ENCODE results near the gene UBR4. TPM values are rescaled to one million over a fixed set of nuclear protein-coding genes. Genes with fewer than 3 reads are reported as not detected.
A peak's percentile ranks its signal among the peaks of the same experiment; 100 is the strongest.

UBR4 gene
- total RNA-seq, 3 donors from 2014 or later = 108 to 159 (median 128) TPM

- DNase-seq = no peak
- Histone ChIP-seq H3K36me3 (ENCODE audit: low read depth) (peaks cover 36% of the 10 kb centered on the region), H3K4me3 (no peak overlapping the region), H3K9me3 (no peaks in the 10 kb centered on the region), H3K4me1 (ENCODE audit: low read depth) (no peaks in the 10 kb centered on the region)
- no peak for ATAC-seq
- intact Hi-C loops (cut with DNase I, micrococcal nuclease) = no loop called here
- no peak for TF ChIP-seq CTCF (IDR thresholded peaks at IDR 0.05)
Measured at GRCh38 chr1:19109545-19109944, 100.5 kb downstream of the UBR4 start.

DNA sequence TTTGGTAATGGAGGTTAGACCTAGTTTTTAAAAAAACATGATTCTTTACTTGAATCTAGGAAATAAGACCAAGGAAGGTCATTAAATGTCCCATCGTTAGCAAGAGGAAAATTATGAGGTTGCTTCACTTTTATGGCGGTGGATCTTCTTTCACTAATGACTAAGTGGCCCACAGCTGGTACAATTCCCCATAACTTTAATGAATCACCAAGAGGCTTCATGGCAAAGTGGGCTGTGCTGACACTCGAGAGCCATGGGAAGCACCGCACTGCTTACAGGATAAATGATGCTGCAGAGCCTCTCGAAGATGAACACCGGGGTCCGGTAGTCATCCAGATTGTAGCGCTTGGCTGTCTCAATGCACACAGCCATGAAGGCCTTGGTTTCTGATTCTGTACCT, 108.8 kb downstream of the UBR4 start:
- ATAC-seq = no peak
- peaks cover 11% of the 10 kb centered on the region for H3K36me3 ChIP-seq (ENCODE audit: low read depth)
- no peak for TF ChIP-seq CTCF (IDR thresholded peaks at IDR 0.05)
- peaks cover 14% of the 10 kb centered on the region for H3K4me1 ChIP-seq (ENCODE audit: low read depth)
- H3K9me3 ChIP-seq = no peaks in the 10 kb centered on the region
- DNase-seq = no peak
- H3K4me3 ChIP-seq = no peak overlapping the region
- intact Hi-C loops (cut with DNase I, micrococcal nuclease) = no loop called here

DNA sequence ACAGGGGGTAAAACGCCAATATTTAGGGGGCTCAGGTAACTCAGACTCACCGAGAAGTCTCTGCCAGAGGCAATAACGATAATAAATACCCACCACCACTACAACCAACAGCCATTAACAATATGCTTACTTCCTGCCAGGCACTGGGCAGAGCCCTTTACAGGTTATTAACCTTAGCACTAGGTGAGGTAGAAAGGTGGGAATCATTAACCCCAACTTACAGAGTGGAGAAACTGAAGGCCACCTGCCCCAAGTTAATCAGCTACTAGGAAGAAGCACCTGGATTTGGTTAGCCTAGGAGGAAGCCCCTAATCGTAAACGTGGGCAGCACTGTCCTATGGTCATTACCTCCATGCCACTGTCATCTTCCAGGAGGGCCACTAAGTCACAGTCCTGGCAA, 110.0 kb downstream of the UBR4 start:
- no peak overlapping the region for H3K4me3 ChIP-seq
- peaks cover 14% of the 10 kb centered on the region for H3K4me1 ChIP-seq (ENCODE audit: low read depth)
- H3K9me3 ChIP-seq = no peaks in the 10 kb centered on the region
- intact Hi-C loops (cut with DNase I, micrococcal nuclease) = no loop called here
- DNase-seq (no peak), ATAC-seq (peak; percentile 89)
- peaks cover 4% of the 10 kb centered on the region for H3K36me3 ChIP-seq (ENCODE audit: low read depth)
- no peak for TF ChIP-seq CTCF (IDR thresholded peaks at IDR 0.05)

DNA sequence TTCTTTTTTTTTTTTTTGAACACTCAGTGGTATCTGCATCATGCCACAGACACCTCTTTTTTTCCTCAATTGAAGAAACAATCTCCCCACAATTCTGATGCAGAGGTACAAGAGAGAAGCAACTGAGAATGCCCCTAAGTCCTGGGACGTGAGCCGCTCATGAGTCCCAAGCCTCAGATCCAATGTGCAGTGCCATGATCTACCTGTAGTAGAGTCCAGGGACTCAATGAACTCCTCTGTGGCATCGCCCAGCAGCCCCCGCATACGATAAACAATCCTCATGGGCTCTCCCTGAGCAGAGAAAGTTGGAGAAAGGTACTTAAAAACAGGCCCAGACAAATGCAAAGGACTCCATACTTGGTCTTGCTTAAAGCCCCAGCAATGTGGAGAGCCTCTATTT, 113.1 kb downstream of the UBR4 start:
- intact Hi-C loops (cut with DNase I, micrococcal nuclease) = loop anchor here in 1 of 2 donors (10.0 kb wide), 1 partner anchor 192 kb away; the partner anchor contains the start of gene ALDH4A1
- H3K4me1 ChIP-seq (ENCODE audit: low read depth) = peaks cover 14% of the 10 kb centered on the region
- no peak overlapping the region for H3K4me3 ChIP-seq
- TF ChIP-seq CTCF (IDR thresholded peaks at IDR 0.05) = no peak
- no peaks in the 10 kb centered on the region for H3K9me3 ChIP-seq
- DNase-seq = no peak
- ATAC-seq = no peak
- H3K36me3 ChIP-seq (ENCODE audit: low read depth) = peaks cover 4% of the 10 kb centered on the region

DNA sequence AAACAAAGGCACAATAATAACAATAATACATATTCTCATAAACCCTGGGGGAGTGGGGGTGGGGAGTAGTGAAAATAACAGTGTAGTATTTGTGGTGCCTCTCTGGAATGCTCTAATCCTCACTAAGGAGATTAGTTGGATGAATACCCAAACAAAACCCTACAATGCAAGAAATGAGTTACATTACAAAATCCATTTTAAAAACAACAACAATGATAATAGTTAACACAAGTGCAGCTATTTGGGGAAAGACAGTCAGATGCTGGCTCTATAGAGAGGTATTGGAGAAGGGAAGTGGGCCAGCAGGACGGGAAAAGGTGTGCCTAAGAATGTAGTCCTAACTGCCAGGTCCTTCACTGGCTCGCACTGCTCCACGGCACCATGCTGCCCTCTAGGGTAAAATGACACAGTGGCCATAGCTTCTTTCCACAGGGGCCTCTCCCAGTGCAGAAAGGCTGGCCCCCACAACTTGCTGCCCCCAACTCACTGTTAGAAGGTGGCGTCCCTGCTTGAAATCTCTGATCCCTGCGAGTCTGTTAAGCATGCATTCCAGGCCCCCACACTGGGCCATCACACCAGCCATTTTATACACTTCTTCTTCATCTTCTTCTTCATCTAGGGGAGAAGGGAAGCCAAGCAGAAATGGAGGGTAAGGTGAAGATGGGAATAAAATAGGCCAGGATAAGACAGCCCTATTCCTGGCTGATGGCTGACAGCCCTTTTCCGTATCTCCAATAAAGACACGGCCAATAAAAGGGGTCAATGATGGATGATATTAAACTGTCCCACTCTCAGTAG, 113.8 kb downstream of the UBR4 start:
- no peak for TF ChIP-seq CTCF (IDR thresholded peaks at IDR 0.05)
- Histone ChIP-seq H3K4me3 (no peak overlapping the region), H3K9me3 (no peaks in the 10 kb centered on the region), H3K36me3 (ENCODE audit: low read depth) (peaks cover 4% of the 10 kb centered on the region), H3K4me1 (ENCODE audit: low read depth) (peaks cover 14% of the 10 kb centered on the region)
- peak in 2 of 3 donors; percentile 72 to 73 for DNase-seq
- peak; percentile 79 for ATAC-seq
- intact Hi-C loops (cut with DNase I, micrococcal nuclease) = loop anchor here in 1 of 2 donors (10.0 kb wide), 1 partner anchor 191 kb away; the partner anchor contains the start of gene ALDH4A1
